ENCODE measurements around the gene TCFL5.
A peak's percentile ranks its signal among the peaks of the same experiment; 100 is the strongest.

Gene TCFL5

DNA sequence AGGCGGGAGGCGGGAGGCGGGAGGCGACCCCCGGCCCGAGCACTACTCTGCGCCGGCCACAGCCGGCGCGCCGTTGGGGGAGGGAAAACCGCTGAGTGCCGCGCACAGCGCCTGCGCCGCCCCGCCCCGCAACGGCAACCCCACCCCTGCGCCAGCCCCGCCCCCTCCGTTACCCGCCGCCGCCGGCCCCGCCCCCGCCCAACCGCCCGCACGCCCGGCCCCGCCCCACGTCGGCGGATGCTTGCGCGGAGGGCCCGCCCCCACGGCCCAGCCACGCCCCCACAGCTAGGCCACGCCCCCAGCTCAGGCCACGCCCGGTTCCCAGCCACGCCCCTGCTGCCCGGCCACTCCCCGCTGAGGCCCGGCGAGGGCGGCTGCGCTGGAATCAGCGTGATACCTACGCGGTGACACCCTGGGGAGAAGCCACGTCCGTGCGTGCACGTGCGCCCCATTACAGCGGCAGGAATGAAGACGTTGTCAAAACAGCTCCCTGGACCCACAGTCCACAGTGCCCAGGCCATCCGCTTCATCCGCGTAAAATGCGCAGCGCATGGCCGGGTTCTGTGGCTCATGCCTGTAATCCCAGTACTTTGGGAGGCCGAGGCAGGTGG, at the start of gene TCFL5:
Gene TCFL5, minus strand, starts transcription at position 97 of the 611 bp plus-strand sequence. CDS start 152 bp downstream, outside the sequence.
- DNase-seq, result peak; percentile 93

- no peak for DNase-seq
These were observed 49.3 kb upstream of the TCFL5 start for GRCh38 chr20:62910777-62911497.

DNA sequence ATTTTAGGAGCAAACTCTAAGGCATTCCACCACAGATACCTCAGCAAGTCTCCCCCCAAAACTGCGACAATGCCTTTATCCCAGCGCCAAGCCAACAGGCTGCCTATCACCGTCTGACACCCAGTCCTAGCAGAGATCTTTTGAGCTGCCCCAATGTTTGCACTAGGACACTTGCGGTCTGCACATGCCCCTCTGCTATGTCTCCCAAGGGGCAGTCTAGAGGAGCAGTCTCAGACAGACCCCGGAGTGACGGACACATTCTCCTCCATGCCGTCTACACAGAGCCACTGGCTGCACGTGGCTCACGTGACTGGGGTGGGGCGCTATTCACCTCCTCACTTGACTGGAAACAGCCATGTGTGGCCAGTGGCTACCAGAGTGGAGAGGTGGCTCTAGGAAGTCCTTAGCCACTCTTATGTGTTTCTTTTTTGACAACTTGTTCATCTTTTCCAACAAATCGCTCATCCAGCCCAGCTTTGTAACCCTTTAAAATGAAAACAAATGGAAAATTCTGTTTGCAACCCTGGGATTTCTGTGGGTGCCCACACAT, 48.7 kb upstream of the TCFL5 start:
- no peak for DNase-seq

- DNase-seq, result no peak
These were observed 47.6 kb upstream of the TCFL5 start for GRCh38 chr20:62908971-62909791.

DNA sequence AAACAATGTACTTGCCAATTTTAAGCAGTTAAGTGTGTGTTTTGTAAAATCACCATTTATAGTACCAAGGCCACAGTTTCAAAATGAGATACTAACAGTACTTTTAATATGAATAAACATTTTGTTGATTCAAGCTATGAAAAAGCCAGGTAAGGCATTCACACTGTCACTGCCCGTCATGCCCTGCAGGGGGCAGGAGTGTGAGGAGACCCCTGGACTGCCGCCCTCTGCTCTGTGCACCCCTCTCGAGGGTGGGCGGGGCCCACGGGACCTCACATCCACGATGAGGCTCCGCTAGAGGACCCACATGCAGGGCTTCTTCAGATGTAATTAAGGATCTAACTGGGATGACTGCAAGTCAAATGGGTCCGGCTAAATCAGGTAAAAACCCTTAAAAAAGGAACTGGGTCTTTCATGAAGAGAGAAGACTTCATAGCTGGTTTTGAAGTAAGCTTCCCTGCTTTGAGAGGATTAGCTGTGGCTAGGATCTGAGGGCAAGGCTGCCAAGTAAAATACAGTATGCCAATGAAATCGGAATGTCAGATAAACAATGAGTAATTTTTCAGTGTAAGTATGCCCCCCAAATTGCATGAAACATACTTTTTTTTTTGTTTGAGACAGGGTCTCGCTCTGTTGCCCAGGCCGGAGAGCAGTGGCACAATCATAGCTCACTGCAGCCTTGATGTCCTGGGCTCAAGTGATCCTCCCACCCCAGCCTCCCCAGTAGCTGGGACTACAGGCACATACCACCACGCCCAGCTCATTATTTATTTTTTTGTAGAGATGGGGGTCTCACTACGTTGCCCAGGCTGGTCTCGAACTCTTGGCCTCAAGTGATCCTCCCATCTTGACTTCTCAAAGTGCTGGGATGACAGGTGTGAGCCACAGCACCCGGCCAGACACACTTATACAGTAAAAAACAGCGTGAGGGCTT, 46.0 kb upstream of the TCFL5 start:
- DNase-seq, result no peak

DNA sequence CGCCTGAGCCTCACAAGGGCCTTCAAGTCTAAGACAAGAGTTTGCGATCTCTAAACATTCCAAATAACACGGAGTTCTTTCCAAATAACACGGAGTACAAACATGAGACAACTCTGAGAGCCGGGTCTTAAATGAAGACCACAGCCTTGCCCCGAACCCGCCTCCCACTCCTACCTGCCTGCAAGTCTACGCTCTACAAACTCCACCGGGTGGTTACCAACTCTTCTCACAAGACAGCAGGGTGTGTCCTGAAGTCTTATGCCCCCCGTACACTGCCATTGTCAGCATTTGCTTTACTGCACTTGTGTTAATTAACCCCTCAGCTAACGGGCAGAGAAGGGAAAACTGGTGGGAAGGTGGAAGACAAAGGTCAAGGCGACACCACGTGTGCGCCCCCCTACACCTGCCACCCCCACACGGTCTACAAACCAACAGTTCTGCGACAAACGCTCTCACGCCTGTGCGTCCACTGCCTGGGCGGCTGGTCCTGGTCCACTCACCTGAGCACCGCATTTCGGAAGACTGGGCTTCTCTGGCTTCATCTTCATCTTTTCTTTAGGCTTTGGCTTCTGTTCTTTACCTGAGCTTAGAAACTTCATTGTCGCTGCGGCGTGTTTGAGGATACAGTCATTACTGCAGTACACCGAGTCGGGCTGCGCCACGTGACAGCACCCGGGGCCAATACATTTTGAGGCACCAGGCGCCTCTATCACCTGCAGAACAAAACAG, 45.2 kb upstream of the TCFL5 start:
- no peak for DNase-seq

- DNase-seq, result no peak
These were observed 44.6 kb upstream of the TCFL5 start for GRCh38 chr20:62906209-62906608.

GRCh38 chr20:62905536-62906117, 44.0 kb upstream of the TCFL5 start:
- DNase-seq, result no peak

DNA sequence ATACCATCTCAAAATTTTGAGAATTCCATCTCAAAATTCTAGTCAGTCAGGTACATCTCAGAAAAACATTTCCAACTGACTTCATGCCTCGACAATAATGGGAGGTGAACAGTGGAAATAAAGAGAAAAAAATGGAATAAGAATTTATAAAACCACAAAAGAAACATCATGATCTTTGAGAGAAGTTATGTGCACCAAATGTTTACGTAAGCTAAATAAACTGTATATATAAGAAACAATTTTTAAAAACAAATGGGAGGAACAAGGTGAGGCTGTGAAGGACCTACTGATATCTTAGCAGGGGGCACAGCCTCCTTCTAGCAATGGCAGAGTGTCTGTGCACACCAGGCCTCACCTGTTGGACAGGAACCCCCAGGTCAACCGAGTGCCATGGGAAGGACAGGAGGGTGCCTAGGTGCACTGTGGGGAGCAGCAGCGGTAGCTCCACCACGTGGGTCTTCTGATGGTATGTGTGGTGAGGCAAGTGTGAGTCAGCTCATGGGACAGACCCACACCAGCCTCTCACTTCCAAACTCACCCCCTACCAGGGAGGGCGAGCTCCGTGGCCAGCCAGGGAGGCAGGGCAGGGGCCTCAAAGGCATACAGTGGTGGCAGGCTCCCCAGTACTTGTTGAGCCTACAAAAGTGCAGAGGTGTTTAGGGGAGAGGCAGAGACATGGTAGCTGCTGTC, 41.4 kb upstream of the TCFL5 start:
- no peak for DNase-seq

- no peak for DNase-seq
These were observed 40.3 kb upstream of the TCFL5 start for GRCh38 chr20:62901891-62902290.

GRCh38 chr20:62900692-62901584, 39.3 kb upstream of the TCFL5 start:
- DNase-seq, result no peak

DNA sequence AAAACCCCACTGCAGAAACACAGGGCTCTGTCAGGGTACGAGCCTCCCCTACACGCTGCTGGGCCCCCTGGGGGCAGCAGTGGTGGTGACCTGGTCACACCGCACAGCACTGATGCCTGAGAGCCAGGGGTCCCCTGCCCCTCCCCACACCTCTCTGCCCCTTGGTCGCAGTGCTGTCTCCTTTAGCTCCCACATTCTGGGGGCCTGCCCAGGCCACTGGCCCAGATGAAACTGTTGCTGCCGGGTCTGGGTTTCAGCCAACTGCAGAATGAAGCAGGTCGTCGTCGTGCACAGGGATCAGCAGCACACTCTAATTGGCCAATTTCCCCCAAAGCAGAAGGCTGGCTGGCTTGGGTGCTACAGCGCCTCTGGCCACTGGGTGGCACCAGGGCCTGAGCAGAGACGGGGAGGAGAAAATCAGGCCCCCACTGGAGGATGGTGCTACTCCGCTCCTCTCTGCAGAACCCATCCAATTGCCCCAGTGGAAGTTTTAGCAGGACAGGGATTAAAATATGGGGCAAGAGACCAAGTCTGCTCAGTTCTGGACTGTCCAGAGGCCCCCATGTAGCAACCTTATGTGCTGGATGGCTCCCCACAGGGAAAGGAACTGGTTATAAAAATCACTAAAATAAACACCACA, 38.5 kb upstream of the TCFL5 start:
- peak; percentile 74 for DNase-seq

- no peak for DNase-seq
These were observed 38.0 kb upstream of the TCFL5 start for GRCh38 chr20:62899633-62900051.

DNA sequence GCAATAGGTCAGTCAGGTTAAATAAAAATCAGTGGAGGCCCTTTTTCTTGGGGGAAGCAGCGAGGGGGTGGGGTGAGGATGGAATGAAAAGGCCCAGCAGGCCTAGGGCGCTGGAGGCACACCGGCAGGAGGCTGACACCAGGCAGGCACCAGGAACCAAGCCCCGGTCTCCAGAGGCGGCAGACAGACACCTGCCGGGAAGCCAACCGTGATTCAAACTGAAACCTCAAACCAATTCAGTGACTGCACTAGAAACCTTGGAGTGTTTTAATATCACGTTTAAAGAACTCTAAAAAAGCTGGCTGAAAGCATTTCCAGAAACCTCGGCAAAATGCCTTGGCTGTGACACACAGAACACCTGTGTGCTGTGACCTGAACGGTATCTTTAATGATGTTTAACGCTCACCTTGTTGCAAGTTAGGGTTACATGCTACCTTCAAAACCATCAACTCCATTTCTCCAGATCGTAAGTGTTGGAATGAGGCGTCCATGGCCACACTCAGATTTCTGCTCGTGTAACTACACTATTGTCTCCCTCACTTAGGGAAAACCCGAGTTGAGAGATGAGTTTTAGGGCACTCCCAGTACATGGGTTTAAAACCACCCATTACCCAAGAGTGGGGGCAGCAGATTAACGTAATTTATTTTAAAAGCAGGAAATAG, 37.5 kb upstream of the TCFL5 start:
- no peak for DNase-seq

- no peak for DNase-seq
These were observed 36.7 kb upstream of the TCFL5 start for GRCh38 chr20:62898093-62898964.

GRCh38 chr20:62897666-62898065, 36.0 kb upstream of the TCFL5 start:
- DNase-seq, result no peak

DNA sequence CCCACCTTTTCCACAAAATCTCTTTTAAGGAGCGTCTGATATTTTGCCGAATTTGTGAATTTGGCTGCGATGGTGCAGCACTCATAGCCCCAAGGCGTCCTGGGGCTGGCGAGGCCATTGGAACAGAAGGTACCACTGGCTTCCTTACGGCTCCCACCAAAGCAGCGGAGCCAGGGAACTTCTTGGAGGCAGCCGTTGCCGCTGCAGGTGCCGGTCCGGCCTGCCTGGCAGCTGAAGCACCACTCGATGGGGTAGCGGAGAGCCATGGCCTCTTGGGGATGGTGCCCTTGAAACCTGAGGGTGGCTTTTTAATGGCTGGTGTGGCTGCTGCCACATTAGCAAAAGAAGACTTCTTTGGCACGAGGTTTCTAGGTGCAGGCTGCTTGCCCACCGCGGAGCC, 34.9 kb upstream of the TCFL5 start:
- no peak for DNase-seq
